Stimulated activated CD4-positive, alpha-beta T cell treated with anti-CD3 and anti-CD28 coated beads, Interleukin-12 subunit alpha, Interleukin-12 subunit beta, amount 100 ng/mL, for 48 hours (primary cell): Measurements from ENCODE around the gene INPPL1.

ENCODE experiments used
- DNase-seq, 3 donors: peaks; one replicate each; pipeline ENCODE4 v3.0.0-alpha.2; 2020; ENCODE audit warnings: low read depth in 2 of 3, low spot score in 1 of 3

INPPL1 gene

DNA sequence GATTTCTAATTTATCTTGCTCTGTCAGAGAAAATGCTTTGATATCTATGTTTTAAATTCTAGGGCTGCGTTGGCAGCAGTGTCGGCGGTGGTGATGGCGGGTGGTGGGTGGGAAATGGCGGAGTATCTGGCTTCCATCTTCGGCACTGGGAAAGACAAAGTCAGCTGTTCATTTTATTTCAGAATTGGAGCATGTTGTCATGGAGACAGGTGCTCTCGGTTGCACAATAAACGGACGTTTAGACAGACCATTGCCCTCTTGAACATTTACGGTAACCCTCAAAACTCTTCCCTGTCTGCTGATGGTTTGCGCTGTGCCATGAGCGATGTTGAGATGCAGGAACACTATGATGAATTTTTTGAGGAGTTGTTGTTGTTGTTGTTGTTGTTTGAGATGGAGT, 55.5 kb downstream of the INPPL1 start:
- no peak for DNase-seq

DNA sequence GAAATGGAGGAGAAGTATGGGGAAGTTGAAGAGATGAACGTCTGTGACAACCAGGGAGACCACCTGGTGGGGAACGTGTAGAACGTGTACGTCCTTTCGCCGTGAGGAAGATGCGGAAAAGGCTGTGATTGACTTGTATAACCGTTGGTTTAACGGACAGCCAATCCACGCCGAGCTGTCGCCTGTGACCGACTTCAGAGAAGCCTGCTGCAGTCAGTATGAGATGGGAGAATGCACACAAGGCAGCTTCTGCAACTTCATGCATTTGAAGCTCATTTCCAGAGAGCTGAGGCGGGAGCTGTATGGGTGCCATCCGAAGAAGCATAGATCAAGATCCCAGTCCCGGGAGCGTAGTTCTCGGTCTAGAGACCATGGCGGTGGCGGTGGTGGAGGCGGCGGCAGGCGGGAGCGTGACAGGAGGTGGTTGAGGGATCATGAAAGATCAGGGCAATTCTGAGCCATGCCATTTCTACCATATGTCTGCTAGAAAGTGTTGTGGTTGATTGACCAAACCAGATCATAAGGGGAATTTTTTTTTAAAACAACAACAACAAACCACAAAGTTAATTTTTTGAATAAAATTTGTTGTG, 56.3 kb downstream of the INPPL1 start:
- no peak for DNase-seq

DNA sequence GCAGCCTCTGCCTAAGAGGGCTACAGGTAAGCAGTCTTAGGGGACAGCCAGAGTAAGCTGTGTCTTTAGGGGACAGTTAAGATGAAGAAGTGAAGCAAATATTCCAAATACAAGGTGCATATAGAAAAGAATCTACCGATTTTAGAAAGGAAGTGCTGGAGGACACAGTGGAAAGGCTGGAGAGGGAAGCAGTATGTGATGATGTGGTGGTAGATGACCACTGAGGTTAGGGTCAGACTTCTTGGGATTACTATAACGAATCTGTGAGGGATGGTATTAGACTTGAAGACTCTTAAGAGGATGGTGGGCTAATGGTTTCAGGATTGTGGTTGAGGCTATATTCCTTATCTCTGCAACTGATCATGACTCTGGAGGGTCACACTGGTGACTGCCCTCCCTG, 59.4 kb downstream of the INPPL1 start:
- DNase-seq: no peak

GRCh38 chr11:72287293-72287692, 62.7 kb downstream of the INPPL1 start:
- DNase-seq: no peak
